AG04449 (cell line): ENCODE measurements around the gene CCDC184.

Experiments used
- CTCF ChIA-PET: fragments of 350-600 bp; formaldehyde crosslinking; extraction: SDS; loops from one replicate; lab custom pipeline; 2021; ENCODE audit warnings: antibody characterized with exemption; lab: Yijun Ruan, JAX
- POLR2A ChIA-PET: fragments of 400-600, 350-600 bp; formaldehyde crosslinking; extraction: SDS; loops from one replicate; lab custom pipeline; 2020; ENCODE audit warnings: antibody characterized with exemption, inconsistent platforms; lab: Yijun Ruan, JAX
- DNase-seq: peaks from one replicate; pipeline ENCODE4 v3.0.0-alpha.2; 2010; ENCODE audit warnings: low read depth, low spot score
- H3K4me3 ChIP-seq: 2 replicates; pipeline ENCODE4 v1.5.1; 2011; ENCODE audit warnings: low read depth, mild to moderate bottlenecking, control low read depth, low read length
- CTCF ChIP-seq: IDR thresholded peaks from one replicate; pipeline ENCODE4 v1.5.1; 2011; ENCODE audit warnings: mild to moderate bottlenecking, moderate library complexity, low read length, control low read depth, inconsistent platforms; ENCODE audit not compliant: insufficient read depth; ENCODE audit errors: missing control alignments

Gene CCDC184

GRCh38 chr12:48189331-48190125, 6.1 kb downstream of the CCDC184 start:
- TF ChIP-seq CTCF: peak; percentile 78
- H3K4me3 ChIP-seq: no peak overlapping the region
- no peak for DNase-seq
- ChIA-PET CTCF (interaction anchor here (0.6 to 4.9 kb wide), 25 partner anchors 9 to 538 kb away, joined by 3 to 45 read pairs (median 5); no protein-coding TSS in a partner anchor), POLR2A (no interaction called here)

GRCh38 chr12:48191096-48191495, 7.7 kb downstream of the CCDC184 start:
- no peak for TF ChIP-seq CTCF
- ChIA-PET POLR2A (no interaction called here), CTCF (interaction anchor here (2.5 kb wide), 1 partner anchor 14 kb away, joined by 23 read pairs; no protein-coding TSS in a partner anchor)

GRCh38 chr12:48192861-48193260, 9.4 kb downstream of the CCDC184 start:
- no peak overlapping the region for H3K4me3 ChIP-seq
- TF ChIP-seq CTCF: no peak
- DNase-seq: no peak
- ChIA-PET POLR2A (no interaction called here), CTCF (interaction anchor here (1.0 to 1.6 kb wide), 4 partner anchors 10 to 20 kb away, joined by 4 to 5 read pairs (median 4); partner anchors contain the start of gene CCDC184)

More at GRCh38 chr12:48191096-48191495, 7.7 kb downstream of the CCDC184 start:
- no peak overlapping the region for H3K4me3 ChIP-seq
- DNase-seq: no peak

DNA sequence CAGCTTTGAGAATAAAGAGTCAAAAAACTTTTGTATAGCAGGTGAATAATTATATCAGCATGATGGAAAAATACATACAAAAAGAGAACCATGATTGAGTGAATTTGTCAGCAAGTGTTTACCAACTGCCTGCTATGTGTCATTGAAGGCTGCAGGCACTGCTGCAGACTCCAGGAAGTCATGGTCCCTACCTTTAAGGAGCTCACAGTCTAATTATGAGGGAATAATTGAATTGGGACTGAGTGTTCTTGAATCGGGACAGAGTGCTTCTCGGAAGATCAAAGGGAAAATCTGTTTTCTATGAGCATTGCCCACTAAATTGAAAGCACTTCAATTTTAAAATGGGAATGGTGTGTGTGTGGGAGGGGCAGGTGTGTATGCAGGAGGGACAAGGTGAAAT, 10.2 kb downstream of the CCDC184 start:
- no peak for DNase-seq
- CTCF ChIA-PET: interaction anchor here (1.1 to 1.6 kb wide), 3 partner anchors 11 to 21 kb away, joined by 4 to 5 read pairs (median 4); no protein-coding TSS in a partner anchor
- no peak overlapping the region for H3K4me3 ChIP-seq
- POLR2A ChIA-PET: no interaction called here
- no peak for TF ChIP-seq CTCF

DNA sequence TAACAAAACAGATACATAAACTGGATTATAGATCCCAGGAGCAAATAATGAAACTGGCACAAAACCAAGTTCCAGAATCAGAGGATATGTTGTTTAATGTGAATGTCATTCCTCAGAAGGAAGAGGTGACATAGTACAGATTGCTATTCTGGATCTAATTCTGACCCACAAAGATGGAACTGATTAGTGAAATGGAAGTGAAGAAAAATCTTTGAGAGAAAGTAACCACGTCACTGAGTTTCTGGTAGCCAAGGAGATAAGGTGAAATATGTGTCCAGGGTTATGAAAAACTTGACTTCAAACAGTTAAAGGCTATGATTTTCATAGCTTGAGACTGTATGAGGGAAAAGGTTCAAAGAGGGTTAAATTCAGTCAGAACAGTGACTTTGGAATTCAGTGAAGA, 11.4 kb downstream of the CCDC184 start:
- POLR2A ChIA-PET: no interaction called here
- TF ChIP-seq CTCF: no peak
- H3K4me3 ChIP-seq: no peak overlapping the region
- DNase-seq: no peak
- CTCF ChIA-PET: interaction anchor here (1.0 to 1.2 kb wide), 2 partner anchors 9 to 10 kb away, joined by 3 read pairs; no protein-coding TSS in a partner anchor

DNA sequence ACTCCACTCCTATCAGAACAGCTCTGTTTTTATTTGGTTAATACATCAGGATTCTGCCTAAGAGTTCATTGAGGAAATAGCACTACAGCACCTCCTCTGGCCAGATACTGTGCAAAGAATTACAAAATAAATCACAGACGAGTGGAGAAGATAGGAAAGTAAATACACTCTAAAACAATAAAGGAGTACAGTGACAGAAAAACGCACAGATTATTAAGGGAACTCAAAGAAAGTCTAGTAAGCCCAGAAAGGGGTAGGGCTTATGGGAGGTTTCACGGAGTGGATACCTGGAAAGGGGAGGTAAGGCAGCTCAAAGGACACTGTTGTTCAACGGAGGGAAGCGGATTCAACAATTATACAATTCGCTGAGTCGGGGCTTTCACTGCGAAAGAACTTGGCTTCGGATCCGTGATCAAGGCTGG, 14.1 kb downstream of the CCDC184 start:
- POLR2A ChIA-PET: interaction anchor here (1.5 kb wide), 1 partner anchor 15 kb away, joined by 4 read pairs; the partner anchor contains the start of gene CCDC184
- H3K4me3 ChIP-seq: peak overlapping the region; percentile 85
- peak; percentile 26 for TF ChIP-seq CTCF

More for the DNA sequence above, 14.1 kb downstream of the CCDC184 start:
- CTCF ChIA-PET: interaction anchor here (0.6 to 4.7 kb wide), 10 partner anchors 9 to 426 kb away, joined by 3 to 45 read pairs (median 4); partner anchors contain the start of gene CCDC184
- no peak for DNase-seq
